CD1c-positive myeloid dendritic cell (primary cell): Measurements from ENCODE around the gene GRP.

Experiments used
- DNase-seq: peaks from one replicate; pipeline ENCODE4 v3.0.0-alpha.2; 2016; ENCODE audit errors: extremely low spot score

The GRP gene

DNA sequence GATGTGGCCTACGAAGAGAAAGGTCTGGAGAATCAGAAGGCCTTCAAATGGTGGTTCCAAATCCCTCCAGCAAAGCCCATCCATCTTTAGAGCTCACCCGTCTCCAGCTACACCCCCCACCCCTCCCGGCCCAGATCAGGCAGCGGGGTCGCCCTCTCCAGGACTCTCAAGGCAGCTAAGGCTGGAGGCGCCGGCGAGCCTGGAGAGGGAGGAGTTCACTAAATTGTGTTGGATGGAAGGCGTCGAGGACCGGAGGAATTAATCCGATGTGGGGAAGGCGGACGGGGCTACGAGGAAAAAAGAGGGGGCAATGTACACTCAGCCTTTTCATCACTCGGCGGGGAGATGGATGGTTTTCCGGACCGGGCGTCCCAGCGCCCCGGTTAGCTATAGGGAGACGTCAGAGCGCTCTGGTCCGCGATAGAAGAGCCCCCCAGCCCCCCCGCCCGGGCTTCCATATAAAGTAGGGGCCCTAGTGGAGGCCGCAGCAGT lies at the start of gene GRP:
GRP (plus strand) TSS at position 487 of the 492 bp plus-strand sequence. CDS start 108 bp downstream, outside the sequence.
- DNase-seq = no peak

- no peak for DNase-seq
These were observed 47.2 kb upstream of the GRP start for GRCh38 chr18:59172664-59173249.

GRCh38 chr18:59177485-59177884 lies 42.5 kb upstream of the GRP start:
- no peak for DNase-seq

- DNase-seq = no peak
These were observed 39.7 kb upstream of the GRP start for GRCh38 chr18:59180150-59180845.

DNA sequence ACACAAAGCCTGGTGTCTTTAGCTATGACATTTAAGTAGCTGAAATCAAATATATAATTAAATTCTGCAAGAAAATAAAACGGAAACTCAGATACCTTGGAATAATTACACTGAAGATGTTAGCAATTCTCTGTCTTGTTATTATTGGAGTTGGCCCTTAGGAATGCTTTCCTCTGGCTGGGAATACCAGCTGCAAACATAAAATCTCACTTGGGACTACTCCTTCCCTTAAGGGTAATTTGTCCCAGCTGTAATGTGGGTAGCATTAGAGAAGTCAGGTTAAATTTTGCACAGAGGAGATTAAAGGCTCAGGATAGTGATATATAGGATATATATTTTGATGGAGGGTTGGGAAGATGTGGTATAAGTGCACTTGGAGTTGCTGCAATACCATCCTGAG lies 37.3 kb upstream of the GRP start:
- DNase-seq = no peak

- no peak for DNase-seq
These were observed 30.9 kb upstream of the GRP start for GRCh38 chr18:59189008-59189407.

GRCh38 chr18:59189746-59190145 lies 30.2 kb upstream of the GRP start:
- no peak for DNase-seq

DNA sequence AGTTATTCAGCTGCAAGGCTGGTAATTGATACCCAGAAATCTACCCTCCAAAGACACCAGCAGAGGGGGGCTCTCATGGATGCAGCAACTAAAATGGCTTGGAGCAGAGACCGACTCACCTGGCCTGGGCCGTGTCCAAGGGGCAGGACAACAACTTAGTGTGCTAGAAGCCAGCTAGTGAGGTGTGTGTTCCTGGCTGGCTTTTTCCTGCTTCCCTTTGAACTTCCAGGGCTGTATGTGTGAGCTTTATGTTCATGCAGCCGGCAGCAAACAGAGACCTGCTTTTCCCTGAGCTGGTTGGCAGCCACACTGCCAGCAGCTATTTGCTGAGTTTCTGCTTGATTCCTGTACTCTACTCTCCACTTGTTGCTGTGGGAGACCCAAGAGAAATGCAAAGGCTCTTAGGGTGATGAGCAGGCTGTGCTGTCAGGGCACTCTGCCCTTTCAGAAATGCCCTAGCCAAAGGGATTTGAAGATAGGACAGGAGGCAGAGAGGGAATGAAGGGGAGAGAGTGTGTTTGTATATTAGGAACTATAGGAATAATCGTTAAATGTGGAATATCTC lies 23.7 kb upstream of the GRP start:
- no peak for DNase-seq

DNA sequence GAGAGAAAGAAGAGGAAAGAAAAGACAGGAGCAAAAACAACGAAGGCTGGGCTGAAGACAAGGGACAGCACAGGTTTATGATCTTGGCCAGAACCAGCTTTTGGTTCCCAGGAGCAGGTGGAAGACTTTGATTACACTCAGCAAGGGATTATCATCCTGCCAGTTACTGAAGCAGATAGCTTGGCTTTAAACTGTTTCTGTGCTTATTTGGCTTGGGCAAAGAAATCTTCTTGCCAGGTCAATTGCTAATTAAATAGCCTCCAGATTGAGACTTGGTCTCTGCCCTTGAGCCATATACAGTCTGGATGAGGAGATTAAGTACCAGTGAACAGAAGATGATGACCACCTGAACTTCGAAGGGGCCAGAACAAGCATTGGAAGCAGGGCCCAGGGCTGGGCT lies 22.3 kb upstream of the GRP start:
- no peak for DNase-seq

- no peak for DNase-seq
These were observed 21.7 kb upstream of the GRP start for GRCh38 chr18:59198215-59198614.

GRCh38 chr18:59200787-59201186 lies 19.2 kb upstream of the GRP start:
- DNase-seq = no peak

DNA sequence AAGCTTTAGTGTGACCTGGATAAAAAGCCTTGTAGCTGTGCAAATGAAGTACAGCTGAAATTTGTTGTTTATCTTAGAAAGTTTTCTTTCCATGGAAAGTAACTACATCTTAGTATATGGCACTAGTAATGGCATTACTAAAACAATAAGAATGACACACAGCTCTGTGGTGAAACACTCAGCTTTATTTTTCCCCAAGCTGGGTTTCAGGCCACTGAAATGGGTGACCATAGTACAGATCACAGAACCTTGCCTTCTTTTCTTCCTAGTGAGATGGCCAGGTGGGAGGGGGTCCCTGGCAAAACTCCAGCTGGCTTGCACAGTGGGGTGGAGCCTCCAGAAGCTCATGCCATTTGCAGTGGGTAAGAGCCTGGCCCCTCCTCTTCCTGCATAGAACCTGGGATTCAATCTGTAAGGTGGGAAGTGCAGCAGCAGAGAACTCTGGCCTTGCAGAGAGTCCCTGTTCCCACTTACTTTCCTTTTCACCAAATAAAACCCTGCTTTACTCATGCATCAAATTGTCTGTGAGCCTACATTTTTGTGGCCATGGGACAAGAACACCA lies 17.6 kb upstream of the GRP start:
- DNase-seq = no peak

- no peak for DNase-seq
These were observed 12.5 kb upstream of the GRP start for GRCh38 chr18:59207506-59207905.

GRCh38 chr18:59208602-59209125 lies 11.3 kb upstream of the GRP start:
- no peak for DNase-seq

GRCh38 chr18:59210299-59210698 lies 9.7 kb upstream of the GRP start:
- DNase-seq = no peak

DNA sequence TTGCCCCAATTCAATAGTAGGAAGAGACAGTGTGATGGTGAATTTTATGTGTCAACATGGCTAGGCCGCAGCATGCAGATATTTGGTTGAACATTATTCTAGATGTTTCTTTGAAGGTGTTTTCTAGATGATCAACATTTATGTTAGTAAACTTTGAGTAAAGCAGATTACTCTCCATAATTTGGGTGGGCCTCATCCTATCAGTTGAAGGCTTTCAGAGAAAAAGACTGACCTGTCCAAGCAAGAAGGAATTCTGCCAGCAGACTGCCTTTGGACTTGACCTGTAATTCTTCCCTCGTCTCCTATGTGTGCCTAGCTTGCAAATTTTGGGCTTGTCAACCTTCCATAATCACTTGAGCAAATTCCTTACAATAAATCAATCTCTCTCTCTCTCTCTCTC lies 8.3 kb upstream of the GRP start:
- no peak for DNase-seq

DNA sequence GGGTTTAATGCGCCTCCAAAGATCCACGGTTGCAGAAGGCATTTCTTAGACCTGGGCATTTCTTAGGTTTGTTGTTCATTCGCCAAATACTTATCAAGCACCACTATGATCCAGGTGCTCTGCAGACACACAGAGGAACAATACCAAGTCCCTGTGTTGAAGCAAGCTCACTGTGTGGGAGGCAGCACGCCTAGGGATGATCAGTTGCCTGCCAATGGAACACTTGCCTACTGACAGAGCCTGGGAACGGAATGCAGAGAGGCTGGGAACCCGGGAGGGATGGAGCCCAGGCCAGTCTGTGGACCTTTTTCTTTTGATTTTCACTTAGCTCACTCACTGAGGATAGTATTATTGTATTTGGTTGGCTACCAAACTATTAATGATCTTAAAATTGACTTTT lies 1.9 kb upstream of the GRP start:
- no peak for DNase-seq

DNA sequence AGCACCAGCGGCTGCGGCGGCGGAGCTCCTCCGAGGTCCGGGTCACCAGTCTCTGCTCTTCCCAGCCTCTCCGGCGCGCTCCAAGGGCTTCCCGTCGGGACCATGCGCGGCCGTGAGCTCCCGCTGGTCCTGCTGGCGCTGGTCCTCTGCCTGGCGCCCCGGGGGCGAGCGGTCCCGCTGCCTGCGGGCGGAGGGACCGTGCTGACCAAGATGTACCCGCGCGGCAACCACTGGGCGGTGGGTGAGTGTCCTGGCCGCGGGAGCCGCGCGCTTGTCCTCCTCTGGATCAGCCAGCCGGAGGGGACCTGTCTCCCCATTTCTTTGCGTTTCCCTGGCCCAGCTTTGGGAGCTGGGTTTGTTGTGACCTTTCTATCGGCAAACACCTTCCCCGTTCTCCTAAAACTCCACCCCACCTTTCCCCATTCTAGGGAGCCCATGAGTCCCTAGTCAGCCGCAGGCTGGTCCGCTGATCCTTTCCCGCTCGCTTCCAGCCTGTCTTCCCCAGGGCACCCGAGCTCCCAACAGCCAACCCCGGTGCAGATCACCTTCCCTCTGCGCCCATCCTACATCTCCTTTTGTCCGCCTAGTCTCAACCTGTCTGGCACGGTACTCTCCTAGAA lies 316 bp downstream of the GRP start:
- DNase-seq = no peak

DNA sequence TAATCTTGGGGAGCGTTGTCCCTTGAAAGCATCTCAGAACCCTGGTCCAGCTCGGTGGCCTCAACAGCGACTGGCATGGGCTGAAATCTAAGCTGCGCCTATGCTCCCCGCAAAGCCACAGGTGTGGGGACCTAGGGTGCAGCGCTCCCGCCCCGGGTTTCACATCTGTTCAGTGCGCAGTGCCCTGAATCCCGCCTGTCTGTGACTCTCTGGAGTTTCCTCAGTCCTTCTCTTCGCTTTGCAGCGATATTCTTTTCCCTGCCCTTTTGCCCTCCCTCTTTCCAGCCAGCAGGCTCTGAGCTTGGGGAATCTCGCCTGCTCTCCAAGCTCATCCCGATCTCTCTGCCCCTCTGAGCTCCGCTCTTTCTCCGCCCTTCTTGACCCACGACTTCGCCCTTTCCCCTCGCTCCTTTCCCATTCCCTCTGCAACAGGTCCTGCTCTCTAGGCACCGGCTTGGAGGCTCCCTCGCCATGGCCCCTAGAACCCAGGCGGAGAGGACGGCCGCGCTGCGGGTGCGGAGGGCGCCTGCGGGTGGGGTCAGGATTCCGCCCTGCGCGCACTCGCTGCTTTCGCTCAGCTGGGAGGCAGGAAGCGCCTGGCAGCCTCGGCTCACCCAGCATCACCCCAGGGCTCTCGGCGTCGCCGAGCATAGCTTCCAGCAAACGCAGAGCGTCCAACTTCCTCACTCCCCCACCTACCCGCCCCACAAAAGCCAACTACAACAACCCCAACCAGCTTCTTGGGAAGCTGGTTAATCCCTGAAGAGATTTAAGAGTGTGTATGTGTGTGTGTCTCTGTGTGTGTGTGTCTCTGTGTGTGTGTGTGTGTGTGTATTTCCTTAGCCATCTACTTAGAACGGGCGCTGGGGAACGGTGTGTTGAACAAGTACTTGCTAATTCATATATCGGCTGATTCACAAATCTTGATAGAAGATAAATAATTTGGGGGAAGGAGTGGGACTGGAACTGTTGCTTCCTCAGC lies 1.1 kb downstream of the GRP start:
- DNase-seq = no peak

- DNase-seq = no peak
These were observed 2.4 kb downstream of the GRP start for GRCh38 chr18:59222341-59222740.

DNA sequence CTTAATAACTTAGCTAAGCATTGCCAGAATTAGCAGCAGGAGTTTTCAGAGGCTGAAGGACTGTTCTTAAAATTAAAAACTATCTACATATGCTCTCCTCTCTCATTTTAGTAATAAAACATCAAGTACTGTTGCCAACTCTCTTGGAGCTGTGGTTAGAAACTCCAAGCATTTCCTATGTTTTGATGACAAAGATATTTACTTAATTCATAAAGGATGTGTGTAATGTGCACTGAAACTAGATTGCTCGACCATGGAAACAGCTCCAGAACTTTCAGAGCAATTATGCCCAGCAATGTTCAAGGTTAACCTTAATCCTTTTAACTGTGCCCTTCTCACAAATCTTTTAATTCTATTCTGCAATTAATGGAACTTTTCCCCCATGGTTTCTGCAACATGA lies 8.4 kb downstream of the GRP start:
- no peak for DNase-seq
